Measurements from ENCODE around the gene DENND5A. TPM values are rescaled to one million over a fixed set of nuclear protein-coding genes. Genes with fewer than 3 reads are reported as not detected.

DENND5A gene
- total and polyA plus RNA-seq, 2 of the 8 experiments (the other 6 are each of a cell fraction or from before 2014, with no cell fraction given) = 65.7 to 139 TPM

DNA sequence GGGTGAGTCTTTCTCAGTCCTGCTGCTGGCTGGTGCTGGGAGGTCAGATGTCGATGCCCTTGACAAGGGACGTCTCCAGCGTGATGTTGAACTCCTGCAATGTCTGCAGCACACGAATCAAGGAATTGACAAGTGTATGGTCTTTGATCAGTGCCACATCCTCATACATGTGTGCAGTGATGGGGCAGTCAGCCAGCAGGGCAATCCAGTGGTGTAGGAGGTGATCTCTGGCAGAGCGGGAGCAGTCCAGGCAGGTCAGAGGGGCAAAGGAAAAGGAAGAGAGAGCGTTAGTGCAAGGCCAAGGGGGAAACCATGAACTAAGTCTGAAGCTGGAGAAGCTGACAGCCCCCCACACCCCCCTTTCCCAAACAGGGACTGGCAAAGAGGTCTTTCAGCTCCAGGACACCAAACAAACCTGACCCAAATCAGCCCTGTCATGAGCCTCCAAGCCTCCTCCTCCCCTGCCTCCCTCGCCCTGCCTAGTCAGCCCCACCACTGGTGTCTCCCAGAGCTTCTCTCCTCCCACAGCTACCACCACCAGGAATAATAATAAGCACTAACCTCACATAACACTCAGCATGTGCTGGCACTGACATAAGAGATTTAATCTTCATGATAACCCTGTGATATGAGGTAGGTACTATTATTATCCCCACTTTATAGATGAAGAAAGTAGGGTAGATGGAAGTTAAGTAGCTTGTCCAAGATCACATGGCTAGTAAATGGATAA lies 125.4 kb downstream of the DENND5A start:
- no peak overlapping the region for H2BK15ac ChIP-seq (ENCODE audit: low read length)
- no peaks in the 10 kb centered on the region for H3K23me2 ChIP-seq (ENCODE audit: low read depth, low read length)
- H3K4me2 ChIP-seq (ENCODE audit: insufficient read depth in 1 of 2, low read depth in 2 of 2, low read length in 2 of 2) = no peak overlapping the region
- no peaks in the 10 kb centered on the region for H3K79me2 ChIP-seq (ENCODE audit: control insufficient read depth in 1 of 2, insufficient read depth in 2 of 2, low read length in 2 of 2)
- H3K79me1 ChIP-seq (ENCODE audit: low read depth, low read length) = no peaks in the 10 kb centered on the region
- no peak overlapping the region for H4K91ac ChIP-seq (replicated peaks; ENCODE audit: insufficient read length, low read length)
- H2AK5ac ChIP-seq (ENCODE audit: low read depth, low read length) = no peak overlapping the region
- H3K18ac ChIP-seq (ENCODE audit: extremely low read depth, low read length) = no peak overlapping the region
- H2BK20ac ChIP-seq (ENCODE audit: low read length) = no peak overlapping the region
- ChIA-PET CTCF (ENCODE audit: partially characterized antibody) (interaction anchor here (0.9 to 7.4 kb wide), 11 partner anchors 9 to 367 kb away, joined by 3 to 68 read pairs (median 4); no protein-coding TSS in a partner anchor), POLR2A (ENCODE audit: partially characterized antibody) (interaction anchor here (1.6 kb wide), 1 partner anchor 9 kb away, joined by 4 read pairs; no protein-coding TSS in a partner anchor)
- H2BK5ac ChIP-seq (ENCODE audit: low read depth, low read length) = no peak overlapping the region
- peaks cover 7 to 46% (median 37%) of the 10 kb centered on the region in 4 experiments; a peak in 7 of 8 replicates for H3K36me3 ChIP-seq (ENCODE audit: control insufficient read depth in 2 of 4, insufficient read depth in 4 of 4, low read length in 3 of 4)
- peaks cover 0 to 12% (median 2%) of the 10 kb centered on the region in 4 experiments; a peak in 3 of 7 replicates for H3K4me1 ChIP-seq (replicated peaks in 1 of 4; ENCODE audit: control insufficient read depth in 3 of 4, insufficient read depth in 4 of 4, low read length in 3 of 4)
- H3K27me3 ChIP-seq (replicated peaks in 1 of 4; ENCODE audit: control insufficient read depth in 3 of 4, extremely low read depth in 1 of 4, insufficient read depth in 3 of 4, low read length in 3 of 4) = no peaks in the 10 kb centered on the region
- no peak overlapping the region for H3K14ac ChIP-seq (ENCODE audit: insufficient read length)
- H4K20me1 ChIP-seq (replicated peaks in 1 of 2; ENCODE audit: control insufficient read depth in 1 of 2, insufficient read depth in 2 of 2, low read length in 2 of 2) = peaks cover 0 to 4% of the 10 kb centered on the region in 2 experiments
- DNase-seq (ENCODE audit: low read depth in 1 of 2, low spot score in 2 of 2) (peak in 1 of 2 experiments; percentile 34), FAIRE-seq (no peak)
- no peak overlapping the region for H3K56ac ChIP-seq (replicated peaks; ENCODE audit: insufficient read length, low read depth, low read length)
- no peak overlapping the region for H3K9ac ChIP-seq (replicated peaks in 1 of 4; ENCODE audit: extremely low read depth in 1 of 4, low read depth in 3 of 4, low read length in 3 of 4)
- H3K27ac ChIP-seq (ENCODE audit: low read depth, low read length) = no peak overlapping the region
- no peak overlapping the region for H2BK12ac ChIP-seq (ENCODE audit: low read depth, low read length)
- no peak overlapping the region for H4K5ac ChIP-seq (ENCODE audit: insufficient read length, low read depth, low read length)
- no peak overlapping the region for H4K8ac ChIP-seq (ENCODE audit: extremely low read depth, insufficient read depth, low read length)
- no peak overlapping the region for H2BK120ac ChIP-seq (replicated peaks; ENCODE audit: low read depth, low read length)
- 84% methylated on average over 7 of the region's 7 CpGs; no CpG with 5 or more reads in 1 of the 2 experiments for WGBS, 2 experiments (ENCODE audit: extremely low coverage in 1 of 2, insufficient coverage in 1 of 2, insufficient read length in 1 of 2, insufficient replicate concordance in 2 of 2, low coverage in 1 of 2, low lambda C conversion rate in 2 of 2, missing lambda C conversion rate in 1 of 2)
- H3K4me3 ChIP-seq (ENCODE audit: extremely low read depth in 1 of 4, insufficient read depth in 2 of 4, low read depth in 3 of 4, low read length in 4 of 4) = no peak overlapping the region
- no peak overlapping the region for H3K4ac ChIP-seq (replicated peaks; ENCODE audit: insufficient read length, low read depth, low read length)
- H3K23ac ChIP-seq (ENCODE audit: insufficient read length) = no peak overlapping the region
- H3K9me3 ChIP-seq (ENCODE audit: insufficient read depth in 2 of 2, low read depth in 1 of 2, low read length in 1 of 2) = no peaks in the 10 kb centered on the region
- no peak overlapping the region for H2AFZ ChIP-seq (ENCODE audit: low read length)
- TF ChIP-seq, protein P1, sequence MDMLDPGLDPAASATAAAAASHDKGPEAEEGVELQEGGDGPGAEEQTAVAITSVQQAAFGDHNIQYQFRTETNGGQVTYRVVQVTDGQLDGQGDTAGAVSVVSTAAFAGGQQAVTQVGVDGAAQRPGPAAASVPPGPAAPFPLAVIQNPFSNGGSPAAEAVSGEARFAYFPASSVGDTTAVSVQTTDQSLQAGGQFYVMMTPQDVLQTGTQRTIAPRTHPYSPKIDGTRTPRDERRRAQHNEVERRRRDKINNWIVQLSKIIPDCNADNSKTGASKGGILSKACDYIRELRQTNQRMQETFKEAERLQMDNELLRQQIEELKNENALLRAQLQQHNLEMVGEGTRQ (IDR thresholded peaks at IDR 0.05; ENCODE audit: low read length) = no peak
- TF ChIP-seq GABPA (IDR thresholded peaks at IDR 0.05; ENCODE audit: borderline replicate concordance, insufficient read depth, low read length) = no peak
- TF ChIP-seq, protein P2, sequence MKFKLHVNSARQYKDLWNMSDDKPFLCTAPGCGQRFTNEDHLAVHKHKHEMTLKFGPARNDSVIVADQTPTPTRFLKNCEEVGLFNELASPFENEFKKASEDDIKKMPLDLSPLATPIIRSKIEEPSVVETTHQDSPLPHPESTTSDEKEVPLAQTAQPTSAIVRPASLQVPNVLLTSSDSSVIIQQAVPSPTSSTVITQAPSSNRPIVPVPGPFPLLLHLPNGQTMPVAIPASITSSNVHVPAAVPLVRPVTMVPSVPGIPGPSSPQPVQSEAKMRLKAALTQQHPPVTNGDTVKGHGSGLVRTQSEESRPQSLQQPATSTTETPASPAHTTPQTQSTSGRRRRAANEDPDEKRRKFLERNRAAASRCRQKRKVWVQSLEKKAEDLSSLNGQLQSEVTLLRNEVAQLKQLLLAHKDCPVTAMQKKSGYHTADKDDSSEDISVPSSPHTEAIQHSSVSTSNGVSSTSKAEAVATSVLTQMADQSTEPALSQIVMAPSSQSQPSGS (IDR thresholded peaks at IDR 0.05; ENCODE audit: low read length) = no peak
- TF ChIP-seq CBX8 (IDR thresholded peaks at IDR 0.05; ENCODE audit: borderline replicate concordance, low read depth, low read length) = no peak
- no peak for TF ChIP-seq SP2 (IDR thresholded peaks at IDR 0.05; ENCODE audit: low read length)
- no peak for TF ChIP-seq RAD21 (IDR thresholded peaks at IDR 0.05 in 1 of 2, conservative IDR thresholded peaks at IDR 0.05 in 1 of 2; ENCODE audit: low read depth in 2 of 2, low read length in 2 of 2)
- no peak for TF ChIP-seq CHD2 (IDR thresholded peaks at IDR 0.05; ENCODE audit: low read length)
- no peak for TF ChIP-seq EP300 (IDR thresholded peaks at IDR 0.05; ENCODE audit: borderline replicate concordance in 1 of 2, low read depth in 2 of 2, low read length in 2 of 2)

Measured in H1 (cell line).